Effector memory CD4-positive, alpha-beta T cell (primary cell): Measurements from ENCODE around the gene LPCAT1.
"Not testable (repeated sequence)": the region's sequence is repeated elsewhere in the genome, so short reads cannot be mapped to it uniquely, and the experiment has no call there.

Source experiments
- DNase-seq, 3 donors: peaks; one replicate each; pipeline ENCODE4 v3.0.0-alpha.2; 2020
- H3K27ac ChIP-seq: 2 replicates; pipeline ENCODE4 v1.7.0; 2013; ENCODE audit warnings: mild to moderate bottlenecking, low read length, moderate library complexity; ENCODE audit not compliant: insufficient read depth, poor library complexity, severe bottlenecking
- H3K27me3 ChIP-seq: replicated peaks from 2 replicates; pipeline ENCODE4 v1.7.0; 2013; ENCODE audit warnings: mild to moderate bottlenecking, low read length; ENCODE audit not compliant: insufficient read depth, control insufficient read depth, poor library complexity, severe bottlenecking
- H3K36me3 ChIP-seq: 2 replicates; pipeline ENCODE4 v1.7.0; 2013; ENCODE audit warnings: mild to moderate bottlenecking, low read length, moderate library complexity; ENCODE audit not compliant: control insufficient read depth, insufficient read depth
- H3K4me1 ChIP-seq: 2 replicates; pipeline ENCODE4 v1.7.0; 2013; ENCODE audit warnings: low read length, mild to moderate bottlenecking; ENCODE audit not compliant: control insufficient read depth, insufficient read depth, poor library complexity, severe bottlenecking
- H3K4me3 ChIP-seq: 2 replicates; pipeline ENCODE4 v1.7.0; 2013; ENCODE audit warnings: low read length, low read depth, mild to moderate bottlenecking; ENCODE audit not compliant: insufficient read depth, poor library complexity, severe bottlenecking
- H3K9me3 ChIP-seq: 2 replicates; pipeline ENCODE4 v1.7.0; 2013; ENCODE audit warnings: mild to moderate bottlenecking, low read length, moderate library complexity; ENCODE audit not compliant: control insufficient read depth

The LPCAT1 gene

GRCh38 chr5:1466631-1467265 lies 57.0 kb downstream of the LPCAT1 start:
- Histone ChIP-seq H3K9me3 (no peaks in the 10 kb centered on the region), H3K4me1 (no peaks in the 10 kb centered on the region), H3K27me3 (no peaks in the 10 kb centered on the region), H3K4me3 (no peak overlapping the region), H3K27ac (no peak overlapping the region), H3K36me3 (peaks cover 23% of the 10 kb centered on the region)
- no peak for DNase-seq

GRCh38 chr5:1465966-1466471 lies 57.7 kb downstream of the LPCAT1 start:
- H3K9me3 ChIP-seq, result no peaks in the 10 kb centered on the region
- DNase-seq, result no peak
- H3K4me3 ChIP-seq, result no peak overlapping the region
- H3K4me1 ChIP-seq, result no peaks in the 10 kb centered on the region
- peaks cover 23% of the 10 kb centered on the region for H3K36me3 ChIP-seq
- H3K27ac ChIP-seq, result no peak overlapping the region
- H3K27me3 ChIP-seq, result no peaks in the 10 kb centered on the region

DNA sequence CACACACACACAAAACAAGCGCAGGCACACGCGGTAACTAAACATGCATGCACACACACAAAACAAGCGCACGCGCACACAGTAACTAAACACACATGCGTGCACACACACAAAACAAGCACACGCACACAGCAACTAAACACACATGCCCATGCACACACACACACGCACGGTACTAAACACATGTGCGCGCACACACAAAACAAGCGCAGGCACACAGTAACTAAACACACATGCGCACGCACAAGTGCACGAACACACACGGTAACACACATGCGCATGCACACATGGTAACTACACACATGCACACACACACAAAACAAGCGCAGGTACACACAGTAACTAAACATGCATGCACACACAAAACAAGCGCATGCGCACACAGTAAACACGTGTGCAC lies 58.6 kb downstream of the LPCAT1 start:
- Histone ChIP-seq H3K36me3 (peaks cover 23% of the 10 kb centered on the region), H3K27me3 (no peaks in the 10 kb centered on the region)
- no peak for DNase-seq

DNA sequence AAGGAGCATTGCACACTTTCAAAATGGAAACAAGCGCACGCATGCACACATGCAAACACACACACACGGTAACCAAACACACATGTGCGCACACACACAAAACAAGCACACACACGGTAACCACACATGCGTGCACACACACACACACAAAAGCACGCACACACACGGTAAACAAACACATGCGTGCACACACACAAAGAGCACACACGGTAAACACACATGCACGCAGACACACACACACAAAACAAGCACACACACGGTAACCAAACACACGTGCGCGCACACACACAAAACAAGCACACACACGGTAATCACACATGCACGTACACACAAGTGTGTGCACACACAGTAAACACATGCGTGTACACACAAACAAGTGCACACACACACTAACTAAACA lies 59.2 kb downstream of the LPCAT1 start:
- H3K4me3 ChIP-seq, result no peak overlapping the region
- no peaks in the 10 kb centered on the region for H3K4me1 ChIP-seq
- H3K27ac ChIP-seq, result no peak overlapping the region
- no peaks in the 10 kb centered on the region for H3K27me3 ChIP-seq
- DNase-seq, result no peak
- no peaks in the 10 kb centered on the region for H3K9me3 ChIP-seq
- peaks cover 23% of the 10 kb centered on the region for H3K36me3 ChIP-seq

More for the DNA sequence above, 58.6 kb downstream of the LPCAT1 start:
- no peak overlapping the region for H3K4me3 ChIP-seq
- no peaks in the 10 kb centered on the region for H3K4me1 ChIP-seq
- H3K9me3 ChIP-seq, result no peaks in the 10 kb centered on the region
- no peak overlapping the region for H3K27ac ChIP-seq

GRCh38 chr5:1464096-1464446 lies 59.7 kb downstream of the LPCAT1 start:
- Histone ChIP-seq H3K36me3 (peaks cover 23% of the 10 kb centered on the region), H3K9me3 (no peaks in the 10 kb centered on the region), H3K4me3 (no peak overlapping the region), H3K27ac (no peak overlapping the region), H3K4me1 (no peaks in the 10 kb centered on the region), H3K27me3 (no peaks in the 10 kb centered on the region)
- no peak for DNase-seq

- no peaks in the 10 kb centered on the region for H3K9me3 ChIP-seq
These were observed 60.2 kb downstream of the LPCAT1 start for GRCh38 chr5:1463326-1464095.

GRCh38 chr5:1462358-1462757 lies 61.4 kb downstream of the LPCAT1 start:
- Histone ChIP-seq H3K36me3 (peaks cover 23% of the 10 kb centered on the region), H3K27me3 (no peaks in the 10 kb centered on the region), H3K9me3 (no peaks in the 10 kb centered on the region), H3K4me3 (no peak overlapping the region), H3K27ac (no peak overlapping the region), H3K4me1 (no peaks in the 10 kb centered on the region)
- no peak for DNase-seq

More at GRCh38 chr5:1463326-1464095, 60.2 kb downstream of the LPCAT1 start:
- Histone ChIP-seq H3K4me1 (no peaks in the 10 kb centered on the region), H3K36me3 (peaks cover 23% of the 10 kb centered on the region), H3K27ac (no peak overlapping the region), H3K4me3 (no peak overlapping the region), H3K27me3 (no peaks in the 10 kb centered on the region)
- DNase-seq, result no peak

DNA sequence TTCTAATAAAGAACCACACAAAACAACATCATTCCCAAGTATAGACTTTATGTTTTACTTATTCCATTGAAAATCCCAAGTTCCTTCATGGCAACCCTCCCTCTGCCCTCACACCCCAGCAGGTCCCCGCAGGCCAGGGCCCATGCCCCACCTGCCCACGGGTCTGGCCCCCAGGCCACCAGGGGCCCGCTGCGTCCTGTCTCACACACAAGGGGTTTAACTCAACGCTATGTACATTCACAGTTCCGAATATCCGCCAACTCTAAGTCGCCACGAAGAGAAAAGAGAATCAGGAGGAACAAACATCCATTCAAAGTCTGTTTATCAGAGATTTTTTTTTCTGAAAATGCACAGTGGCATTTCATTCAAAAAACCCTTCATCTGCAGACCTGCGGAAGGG lies 62.4 kb downstream of the LPCAT1 start:
- no peaks in the 10 kb centered on the region for H3K4me1 ChIP-seq
- no peak overlapping the region for H3K4me3 ChIP-seq
- no peak for DNase-seq
- H3K9me3 ChIP-seq, result no peaks in the 10 kb centered on the region
- no peaks in the 10 kb centered on the region for H3K27me3 ChIP-seq
- H3K27ac ChIP-seq, result no peak overlapping the region
- H3K36me3 ChIP-seq, result peaks cover 23% of the 10 kb centered on the region

DNA sequence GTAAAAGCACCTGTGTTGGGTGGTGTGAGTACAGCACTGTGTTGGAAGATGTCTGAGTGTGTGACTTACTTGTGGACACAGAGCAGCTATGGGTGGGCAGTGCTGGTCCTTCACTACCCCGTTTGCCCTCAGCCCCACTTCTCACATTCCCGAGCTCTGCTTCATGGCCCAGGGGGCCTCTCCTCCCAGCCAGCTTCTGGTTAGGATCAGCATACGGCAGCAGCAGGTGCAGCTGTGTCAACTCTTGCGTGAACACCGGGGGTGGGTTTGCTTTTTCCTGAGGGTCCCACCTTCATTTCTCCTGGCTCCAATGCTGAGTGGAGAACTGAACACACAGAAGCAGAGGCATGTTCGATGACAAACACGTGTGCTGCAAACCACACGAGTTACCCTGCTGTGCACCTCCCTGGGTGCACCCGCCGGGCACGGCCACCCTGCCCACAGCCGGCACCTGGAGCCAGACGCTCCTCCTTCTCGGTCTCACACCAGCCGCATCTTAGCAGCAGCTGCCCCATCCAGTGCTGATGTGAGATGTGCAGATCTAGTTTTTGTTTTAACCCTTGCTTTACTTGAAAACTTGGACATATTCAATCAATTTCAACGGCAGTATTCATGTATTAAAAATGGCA lies 63.6 kb downstream of the LPCAT1 start:
- no peaks in the 10 kb centered on the region for H3K4me1 ChIP-seq
- H3K36me3 ChIP-seq, result peaks cover 20% of the 10 kb centered on the region
- H3K27ac ChIP-seq, result no peak overlapping the region
- no peak overlapping the region for H3K4me3 ChIP-seq
- no peaks in the 10 kb centered on the region for H3K27me3 ChIP-seq
- H3K9me3 ChIP-seq, result peaks cover 5% of the 10 kb centered on the region
- no peak for DNase-seq

GRCh38 chr5:1459435-1459834 lies 64.3 kb downstream of the LPCAT1 start:
- H3K4me1 ChIP-seq, DNase-seq: not testable (repeated sequence)

More at GRCh38 chr5:1459435-1459834, 64.3 kb downstream of the LPCAT1 start:
- not testable (repeated sequence) for H3K9me3 ChIP-seq, H3K27ac ChIP-seq, H3K4me3 ChIP-seq, H3K27me3 ChIP-seq
- peaks cover 20% of the 10 kb centered on the region for H3K36me3 ChIP-seq
